ENCODE data around the gene TOGARAM2. TPM values are rescaled to one million over a fixed set of nuclear protein-coding genes. Genes with fewer than 3 reads are reported as not detected.

The TOGARAM2 gene
- total RNA-seq, 2 experiments from 2014 or later, result 0.03 TPM; not detected in 1

DNA sequence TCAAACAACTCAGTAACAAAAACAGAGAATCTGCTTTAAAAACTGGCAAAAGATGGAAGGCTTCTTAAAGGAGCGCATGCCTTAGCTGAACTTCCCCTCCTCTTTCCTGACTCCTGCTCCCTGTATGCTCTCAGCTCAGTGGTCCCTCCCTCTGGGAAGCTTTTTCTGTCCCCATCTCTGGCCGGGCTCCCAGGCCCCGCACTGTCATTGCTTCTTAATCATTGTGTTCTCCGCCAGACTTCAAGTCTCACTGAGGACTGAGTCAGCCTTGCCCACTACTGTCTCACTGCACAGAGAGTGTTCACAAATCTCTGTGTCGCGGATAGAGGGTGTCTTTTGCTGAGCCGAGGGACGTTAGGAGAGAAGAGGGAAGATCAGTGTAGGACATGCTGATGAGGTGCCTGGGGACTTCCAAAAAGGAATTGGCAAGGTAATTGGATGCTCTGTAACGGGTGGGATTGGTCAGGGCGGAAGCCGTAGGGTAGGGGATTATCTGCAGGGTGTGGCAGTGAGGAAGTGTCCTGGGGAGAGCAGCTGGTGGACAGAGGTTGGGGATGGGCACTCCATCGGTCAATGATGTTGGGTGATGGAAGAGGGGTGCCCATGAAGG is 16.2 kb downstream of the TOGARAM2 start:
- Histone ChIP-seq H3K9me3 (ENCODE audit: low read length) (no peaks in the 10 kb centered on the region), H3K79me2 (ENCODE audit: insufficient read depth, low read depth, low read length) (no peaks in the 10 kb centered on the region), H3K36me3 (ENCODE audit: insufficient read depth, low read length) (no peaks in the 10 kb centered on the region), H3K4me3 (ENCODE audit: low read depth, low read length, poor library complexity, severe bottlenecking) (no peak overlapping the region), H3K4me1 (ENCODE audit: insufficient read depth, low read length, poor library complexity, severe bottlenecking) (no peaks in the 10 kb centered on the region), H3K27ac (ENCODE audit: low read depth, low read length, poor library complexity, severe bottlenecking) (no peak overlapping the region), H3K4me2 (ENCODE audit: low read length) (no peak overlapping the region), H3K9me2 (ENCODE audit: insufficient read depth, low read length) (no peaks in the 10 kb centered on the region), H4K20me1 (ENCODE audit: insufficient read depth, low read length) (no peaks in the 10 kb centered on the region), H2AFZ (ENCODE audit: low read length) (no peak overlapping the region)
- ChIA-PET POLR2A (interaction anchor here (0.7 kb wide), 1 partner anchor 45 kb away, joined by 5 read pairs; no protein-coding TSS in a partner anchor), CTCF (ENCODE audit: unreplicated experiment) (no interaction called here)
- intact Hi-C loops (cut with micrococcal nuclease; ENCODE audit: unreplicated experiment), result no loop called here
- TF ChIP-seq, protein P1, sequence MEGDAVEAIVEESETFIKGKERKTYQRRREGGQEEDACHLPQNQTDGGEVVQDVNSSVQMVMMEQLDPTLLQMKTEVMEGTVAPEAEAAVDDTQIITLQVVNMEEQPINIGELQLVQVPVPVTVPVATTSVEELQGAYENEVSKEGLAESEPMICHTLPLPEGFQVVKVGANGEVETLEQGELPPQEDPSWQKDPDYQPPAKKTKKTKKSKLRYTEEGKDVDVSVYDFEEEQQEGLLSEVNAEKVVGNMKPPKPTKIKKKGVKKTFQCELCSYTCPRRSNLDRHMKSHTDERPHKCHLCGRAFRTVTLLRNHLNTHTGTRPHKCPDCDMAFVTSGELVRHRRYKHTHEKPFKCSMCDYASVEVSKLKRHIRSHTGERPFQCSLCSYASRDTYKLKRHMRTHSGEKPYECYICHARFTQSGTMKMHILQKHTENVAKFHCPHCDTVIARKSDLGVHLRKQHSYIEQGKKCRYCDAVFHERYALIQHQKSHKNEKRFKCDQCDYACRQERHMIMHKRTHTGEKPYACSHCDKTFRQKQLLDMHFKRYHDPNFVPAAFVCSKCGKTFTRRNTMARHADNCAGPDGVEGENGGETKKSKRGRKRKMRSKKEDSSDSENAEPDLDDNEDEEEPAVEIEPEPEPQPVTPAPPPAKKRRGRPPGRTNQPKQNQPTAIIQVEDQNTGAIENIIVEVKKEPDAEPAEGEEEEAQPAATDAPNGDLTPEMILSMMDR (conservative IDR thresholded peaks at IDR 0.05; ENCODE audit: low read length), result no peak
- no peak for TF ChIP-seq EZH2phosphoT487 (IDR thresholded peaks at IDR 0.05; ENCODE audit: borderline replicate concordance, low read depth, low read length)
- BruUV-seq (replicated peaks), result no TSS peak
- DNase-seq (ENCODE audit: low spot score), result no peak

DNA sequence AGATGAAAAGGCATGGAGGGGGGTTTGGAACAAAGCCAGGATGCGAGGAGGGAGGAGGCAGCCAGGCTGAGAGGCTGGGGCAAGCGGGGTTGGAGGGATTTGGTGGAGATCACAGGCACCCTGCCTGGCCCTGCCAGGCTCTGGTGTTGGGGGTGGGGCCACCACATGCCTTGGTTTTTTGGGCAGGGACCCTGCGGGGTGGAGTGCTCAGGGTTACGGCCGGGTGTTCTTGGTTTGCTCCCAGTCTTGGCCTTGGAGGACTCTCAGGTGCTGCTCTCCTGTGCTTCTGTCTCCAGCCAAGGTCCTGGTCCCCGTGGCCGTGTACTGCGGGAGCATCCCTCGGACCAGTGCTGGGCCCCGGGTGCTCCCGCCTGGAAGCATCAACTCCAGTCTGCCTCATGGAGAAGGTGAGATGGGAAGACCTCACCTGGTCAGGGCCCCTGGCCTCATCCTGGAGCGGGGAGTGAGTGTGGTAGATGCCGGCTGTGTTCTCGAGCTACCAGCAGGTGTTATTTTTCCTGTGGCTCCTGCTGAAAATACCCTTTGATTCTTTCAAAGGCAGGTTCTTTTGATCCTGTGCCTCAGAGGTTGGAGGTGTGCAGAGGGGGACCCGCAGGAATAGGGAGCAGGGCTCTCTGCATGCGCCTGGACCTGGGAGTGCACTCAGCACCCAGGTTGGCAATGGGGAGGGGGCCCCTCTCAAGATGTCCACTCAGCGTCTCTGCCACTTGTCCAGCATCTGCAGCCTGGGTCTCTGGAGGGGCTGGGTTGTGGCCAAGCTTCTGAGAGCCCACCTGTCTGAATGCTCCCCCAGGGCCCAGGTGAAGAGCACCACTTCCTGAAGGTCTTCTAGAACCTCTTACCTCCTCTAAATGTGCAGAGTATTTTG is 17.0 kb downstream of the TOGARAM2 start:
- H3K9me2 ChIP-seq (ENCODE audit: insufficient read depth, low read length), result no peaks in the 10 kb centered on the region
- DNase-seq (ENCODE audit: low spot score), result no peak
- H3K79me2 ChIP-seq (ENCODE audit: insufficient read depth, low read depth, low read length), result no peaks in the 10 kb centered on the region
- no peak for TF ChIP-seq EZH2phosphoT487 (IDR thresholded peaks at IDR 0.05; ENCODE audit: borderline replicate concordance, low read depth, low read length)
- TF ChIP-seq, protein P1 (conservative IDR thresholded peaks at IDR 0.05; ENCODE audit: low read length), result no peak
- ChIA-PET CTCF (ENCODE audit: unreplicated experiment) (no interaction called here), POLR2A (no interaction called here)
- H3K9me3 ChIP-seq (ENCODE audit: low read length), result no peaks in the 10 kb centered on the region
- no peak overlapping the region for H3K4me2 ChIP-seq (ENCODE audit: low read length)
- BruUV-seq (replicated peaks), result no TSS peak
- H4K20me1 ChIP-seq (ENCODE audit: insufficient read depth, low read length), result no peaks in the 10 kb centered on the region
- intact Hi-C loops (cut with micrococcal nuclease; ENCODE audit: unreplicated experiment), result no loop called here
- no peak overlapping the region for H3K4me3 ChIP-seq (ENCODE audit: low read depth, low read length, poor library complexity, severe bottlenecking)
- no peaks in the 10 kb centered on the region for H3K4me1 ChIP-seq (ENCODE audit: insufficient read depth, low read length, poor library complexity, severe bottlenecking)
- no peak overlapping the region for H2AFZ ChIP-seq (ENCODE audit: low read length)
- no peak overlapping the region for H3K27ac ChIP-seq (ENCODE audit: low read depth, low read length, poor library complexity, severe bottlenecking)
- no peaks in the 10 kb centered on the region for H3K36me3 ChIP-seq (ENCODE audit: insufficient read depth, low read length)

DNA sequence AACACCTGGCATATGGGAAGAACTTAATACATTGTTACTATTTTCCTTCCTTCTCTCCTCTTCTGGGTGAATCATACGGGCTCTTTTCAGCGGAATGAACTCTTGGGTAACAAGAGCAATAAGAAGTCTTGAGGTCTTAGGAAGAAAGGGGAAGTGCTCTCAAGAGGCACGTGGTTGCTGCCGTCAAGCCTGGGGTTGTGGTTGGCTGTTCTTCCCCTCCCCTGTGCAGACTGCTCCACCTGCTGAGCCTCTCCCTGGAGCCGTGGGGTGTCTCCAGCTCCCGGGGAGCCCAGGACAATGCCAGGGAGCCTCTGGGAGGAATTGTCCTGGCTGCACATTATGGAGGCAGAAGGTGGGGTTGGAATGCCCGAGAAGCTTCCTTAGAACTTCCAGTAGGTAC is 19.4 kb downstream of the TOGARAM2 start:
- intact Hi-C loops (cut with micrococcal nuclease; ENCODE audit: unreplicated experiment), result no loop called here
- no TSS peak for BruUV-seq (replicated peaks)
- H3K4me2 ChIP-seq (ENCODE audit: low read length), result no peak overlapping the region
- POLR2A ChIA-PET, result interaction anchor here (0.7 kb wide), 1 partner anchor 106 kb away, joined by 3 read pairs; no protein-coding TSS in a partner anchor
- H2AFZ ChIP-seq (ENCODE audit: low read length), result no peak overlapping the region
- no peak overlapping the region for H3K27ac ChIP-seq (ENCODE audit: low read depth, low read length, poor library complexity, severe bottlenecking)
- no peaks in the 10 kb centered on the region for H3K4me1 ChIP-seq (ENCODE audit: insufficient read depth, low read length, poor library complexity, severe bottlenecking)
- no peaks in the 10 kb centered on the region for H3K36me3 ChIP-seq (ENCODE audit: insufficient read depth, low read length)
- H3K79me2 ChIP-seq (ENCODE audit: insufficient read depth, low read depth, low read length), result no peaks in the 10 kb centered on the region
- no peak for TF ChIP-seq EZH2phosphoT487 (IDR thresholded peaks at IDR 0.05; ENCODE audit: borderline replicate concordance, low read depth, low read length)
- TF ChIP-seq, protein P1 (conservative IDR thresholded peaks at IDR 0.05; ENCODE audit: low read length), result no peak
- no peaks in the 10 kb centered on the region for H3K9me2 ChIP-seq (ENCODE audit: insufficient read depth, low read length)
- CTCF ChIA-PET (ENCODE audit: unreplicated experiment), result no interaction called here
- H4K20me1 ChIP-seq (ENCODE audit: insufficient read depth, low read length), result no peaks in the 10 kb centered on the region
- DNase-seq (ENCODE audit: low spot score), result peak; percentile 35
- H3K9me3 ChIP-seq (ENCODE audit: low read length), result no peaks in the 10 kb centered on the region
- no peak overlapping the region for H3K4me3 ChIP-seq (ENCODE audit: low read depth, low read length, poor library complexity, severe bottlenecking)

Measured in OCI-LY7 (cell line).